Neutrophil (primary cell): ENCODE data around the gene PLEKHG4.

Source experiments
- H3K27ac ChIP-seq: fragments of 200-600 bp; sonication (generic); 2 replicates; pipeline ENCODE4 v1.5.1; 2016; ENCODE audit warnings: mild to moderate bottlenecking, moderate library complexity
- H3K27me3 ChIP-seq: fragments of 200-600 bp; sonication (generic); 2 replicates; pipeline ENCODE4 v1.6.0; 2016; ENCODE audit warnings: mild to moderate bottlenecking
- H3K36me3 ChIP-seq: fragments of 200-600 bp; sonication (generic); 2 replicates; pipeline ENCODE4 v1.5.1; 2017
- H3K4me1 ChIP-seq, 2 experiments: fragments of 200-600 bp in 1 of 2; sonication (generic) in 1 of 2; 1 replicate in 1 of 2; 2 replicates in 1 of 2; pipeline versions ENCODE4 v1.5.1 to v1.6.1; 2013 to 2016; ENCODE audit warnings: low read depth in 1 of 2, low read length in 1 of 2, mild to moderate bottlenecking in 1 of 2, moderate library complexity in 1 of 2; ENCODE audit not compliant: control insufficient read depth in 1 of 2, insufficient read depth in 1 of 2
- H3K4me3 ChIP-seq, 2 experiments: fragments of 200-600 bp in 1 of 2; sonication (generic) in 1 of 2; 1 replicate in 1 of 2; 2 replicates in 1 of 2; pipeline ENCODE4 v1.5.1; 2013 to 2016; ENCODE audit warnings: low read depth in 1 of 2, low read length in 1 of 2, mild to moderate bottlenecking in 1 of 2, moderate library complexity in 1 of 2
- H3K9me3 ChIP-seq: fragments of 200-600 bp; sonication (generic); 2 replicates; pipeline ENCODE4 v1.5.1; 2016
- TF ChIP-seq, protein P1 (sequence below): fragments of 200-600 bp; sonication (generic); IDR thresholded peaks from 2 replicates; pipeline ENCODE4 v1.5.1; 2016; ENCODE audit warnings: antibody characterized with exemption

The PLEKHG4 gene

DNA sequence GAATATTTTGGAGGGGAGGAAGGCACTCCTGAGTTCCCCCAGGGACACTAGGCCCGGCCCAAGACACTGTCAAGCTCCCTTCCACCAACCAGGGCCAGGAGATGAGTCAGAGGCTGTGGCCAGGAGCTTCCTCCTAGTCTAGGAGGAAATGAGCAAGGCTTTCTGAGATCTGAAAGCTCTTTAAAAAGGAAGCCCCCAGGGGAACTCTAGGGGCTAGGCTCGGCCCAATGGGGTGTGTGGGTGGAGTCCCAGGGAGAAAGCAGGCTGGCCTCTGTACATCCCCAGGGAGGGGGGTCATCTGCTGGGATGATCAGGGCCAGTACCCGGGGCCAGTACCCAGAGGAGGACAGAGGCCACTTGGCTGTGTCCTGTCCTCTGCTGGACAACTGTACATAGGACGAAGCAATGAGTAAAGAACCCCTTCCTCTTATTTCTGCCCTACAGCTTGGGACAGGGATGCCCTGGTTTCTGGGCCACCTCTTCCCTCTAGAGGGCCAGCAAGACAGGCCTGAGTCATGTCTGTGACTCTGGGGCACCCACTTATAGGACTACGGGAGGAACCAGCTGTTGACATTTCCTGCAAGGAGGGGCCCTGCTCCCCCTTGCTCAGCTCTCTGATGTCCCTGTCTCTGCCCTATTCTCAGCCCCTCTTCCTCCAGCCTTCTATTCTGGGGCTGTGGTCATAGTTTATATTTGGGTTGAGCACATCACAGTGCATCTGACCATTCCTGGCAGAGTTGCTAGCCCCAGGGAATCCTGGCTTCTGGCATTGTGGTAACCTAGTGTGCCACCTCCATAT lies 34.7 kb upstream of the PLEKHG4 start:
- peaks cover 53 to 63% of the 10 kb centered on the region in 2 experiments for H3K4me1 ChIP-seq
- peak overlapping the region; percentile 99 for H3K27ac ChIP-seq
- TF ChIP-seq, protein P1, sequence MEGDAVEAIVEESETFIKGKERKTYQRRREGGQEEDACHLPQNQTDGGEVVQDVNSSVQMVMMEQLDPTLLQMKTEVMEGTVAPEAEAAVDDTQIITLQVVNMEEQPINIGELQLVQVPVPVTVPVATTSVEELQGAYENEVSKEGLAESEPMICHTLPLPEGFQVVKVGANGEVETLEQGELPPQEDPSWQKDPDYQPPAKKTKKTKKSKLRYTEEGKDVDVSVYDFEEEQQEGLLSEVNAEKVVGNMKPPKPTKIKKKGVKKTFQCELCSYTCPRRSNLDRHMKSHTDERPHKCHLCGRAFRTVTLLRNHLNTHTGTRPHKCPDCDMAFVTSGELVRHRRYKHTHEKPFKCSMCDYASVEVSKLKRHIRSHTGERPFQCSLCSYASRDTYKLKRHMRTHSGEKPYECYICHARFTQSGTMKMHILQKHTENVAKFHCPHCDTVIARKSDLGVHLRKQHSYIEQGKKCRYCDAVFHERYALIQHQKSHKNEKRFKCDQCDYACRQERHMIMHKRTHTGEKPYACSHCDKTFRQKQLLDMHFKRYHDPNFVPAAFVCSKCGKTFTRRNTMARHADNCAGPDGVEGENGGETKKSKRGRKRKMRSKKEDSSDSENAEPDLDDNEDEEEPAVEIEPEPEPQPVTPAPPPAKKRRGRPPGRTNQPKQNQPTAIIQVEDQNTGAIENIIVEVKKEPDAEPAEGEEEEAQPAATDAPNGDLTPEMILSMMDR = peak; percentile 13
- H3K36me3 ChIP-seq = peaks cover 3% of the 10 kb centered on the region
- H3K9me3 ChIP-seq = no peaks in the 10 kb centered on the region
- H3K4me3 ChIP-seq = peak overlapping the region; percentile 82 to 88
- H3K27me3 ChIP-seq = peaks cover 21% of the 10 kb centered on the region

DNA sequence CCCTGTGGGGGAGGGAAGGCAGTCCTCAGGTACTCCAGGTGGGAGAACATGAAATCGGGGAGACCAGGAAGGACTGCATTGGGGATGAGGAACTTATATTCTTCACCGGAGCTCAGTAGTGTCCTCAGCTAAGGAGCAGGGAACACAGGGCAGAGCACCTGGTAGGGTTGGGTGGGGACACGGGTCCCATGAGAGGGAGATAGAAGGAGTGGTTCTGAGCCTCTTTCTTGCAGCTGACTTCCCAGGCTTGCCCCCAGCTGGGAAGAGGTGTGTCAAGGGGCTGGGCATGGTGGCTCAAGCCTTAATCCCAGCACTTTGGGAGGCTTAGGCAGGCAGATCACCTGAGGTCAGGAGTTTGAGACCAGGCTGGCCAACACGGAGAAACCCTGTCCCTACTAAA lies 34.1 kb upstream of the PLEKHG4 start:
- Histone ChIP-seq H3K4me3 (peak overlapping the region; percentile 82 to 88), H3K36me3 (no peaks in the 10 kb centered on the region), H3K9me3 (no peaks in the 10 kb centered on the region), H3K27me3 (peaks cover 27% of the 10 kb centered on the region), H3K4me1 (peaks cover 53 to 63% of the 10 kb centered on the region in 2 experiments), H3K27ac (peak overlapping the region; percentile 99)
- TF ChIP-seq, protein P1 = no peak

DNA sequence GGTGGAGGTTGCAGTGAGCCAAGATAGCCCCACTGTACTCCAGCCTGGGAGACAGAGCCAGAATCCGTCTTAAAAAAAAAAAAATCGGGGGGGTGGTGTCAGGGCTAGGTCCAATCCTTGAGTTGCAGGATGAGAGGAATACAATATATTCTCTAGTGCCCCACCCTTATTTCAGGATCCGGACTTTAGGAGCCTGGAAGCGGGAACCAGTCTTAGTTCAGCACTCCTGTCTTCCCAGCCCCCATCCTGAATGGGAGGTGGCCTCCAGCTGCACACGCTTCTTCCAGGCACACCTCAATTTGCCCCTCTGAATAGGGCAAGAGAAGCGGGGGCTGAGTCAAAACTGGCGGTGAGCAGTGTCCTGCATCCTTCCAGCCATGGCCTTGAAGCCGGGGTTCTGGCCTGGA lies 33.7 kb upstream of the PLEKHG4 start:
- H3K27ac ChIP-seq = peak overlapping the region; percentile 99
- TF ChIP-seq, protein P1 = no peak
- peak overlapping the region; percentile 82 to 88 for H3K4me3 ChIP-seq
- H3K9me3 ChIP-seq = no peaks in the 10 kb centered on the region
- peaks cover 32% of the 10 kb centered on the region for H3K27me3 ChIP-seq
- H3K36me3 ChIP-seq = no peaks in the 10 kb centered on the region
- H3K4me1 ChIP-seq = peaks cover 53 to 63% of the 10 kb centered on the region in 2 experiments

DNA sequence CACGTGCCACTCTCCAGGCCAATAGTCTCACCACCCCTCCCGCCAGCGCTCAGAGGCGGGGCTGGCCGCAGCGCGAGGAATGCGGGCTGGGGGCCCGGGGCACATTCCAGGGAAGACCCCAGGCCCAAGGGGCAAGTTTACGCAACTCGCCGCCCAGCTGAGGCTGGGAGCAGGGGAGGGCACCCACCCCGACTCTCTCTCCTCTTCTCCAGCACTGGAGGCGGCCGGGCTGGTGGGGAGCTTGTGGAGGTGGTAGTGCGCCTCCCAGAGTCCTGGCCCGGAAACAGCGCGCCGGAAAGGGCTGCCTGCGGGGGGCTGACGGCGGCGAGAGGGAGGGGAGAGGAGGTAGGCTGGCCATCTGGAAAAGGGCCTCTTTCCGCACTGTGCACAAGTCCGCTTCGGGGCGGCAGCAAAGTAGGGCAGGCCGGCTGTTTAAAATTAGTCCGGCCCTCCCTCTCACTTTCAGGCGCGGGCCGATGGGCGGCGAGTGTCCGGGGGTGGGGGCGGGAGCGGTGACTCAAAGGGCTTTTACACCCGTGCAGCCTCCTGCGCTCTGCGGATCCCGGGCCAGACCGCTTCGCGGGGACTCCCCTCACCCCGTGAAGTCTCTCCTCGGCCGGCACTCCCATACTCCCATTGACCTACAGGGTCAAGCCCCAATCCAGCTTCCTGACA lies 33.1 kb upstream of the PLEKHG4 start:
- Histone ChIP-seq H3K27ac (peak overlapping the region; percentile 99), H3K4me1 (peaks cover 53 to 63% of the 10 kb centered on the region in 2 experiments), H3K36me3 (no peaks in the 10 kb centered on the region), H3K4me3 (peak overlapping the region; percentile 82 to 88), H3K9me3 (no peaks in the 10 kb centered on the region), H3K27me3 (peaks cover 37% of the 10 kb centered on the region)
- TF ChIP-seq, protein P1 = peak; percentile 16

DNA sequence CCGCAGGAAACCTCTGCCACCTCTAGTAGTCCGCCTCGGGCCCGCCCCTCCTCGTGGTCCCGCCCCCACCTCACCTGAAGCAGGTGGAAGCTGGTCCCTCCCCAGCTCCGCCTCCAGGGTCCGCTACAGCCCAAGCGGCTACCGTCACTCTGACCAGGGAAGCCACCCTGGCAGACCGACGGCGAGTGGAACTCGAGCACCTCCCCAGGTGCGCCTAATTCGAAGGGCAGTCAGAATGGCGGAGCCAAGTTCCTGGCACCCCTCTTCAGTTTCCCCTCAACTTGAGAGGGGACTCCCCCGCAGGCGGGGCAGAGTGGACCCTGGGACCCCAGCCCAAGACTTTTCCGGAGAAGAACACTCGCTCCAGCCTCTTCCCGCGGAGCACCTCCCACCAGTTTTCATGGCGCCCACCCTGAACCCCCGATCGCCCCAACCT lies 32.6 kb upstream of the PLEKHG4 start:
- Histone ChIP-seq H3K36me3 (no peaks in the 10 kb centered on the region), H3K4me1 (peaks cover 53 to 63% of the 10 kb centered on the region in 2 experiments), H3K27ac (peak overlapping the region; percentile 99)

More for the DNA sequence above, 32.6 kb upstream of the PLEKHG4 start:
- Histone ChIP-seq H3K9me3 (no peaks in the 10 kb centered on the region), H3K4me3 (peak overlapping the region; percentile 82 to 88), H3K27me3 (peaks cover 43% of the 10 kb centered on the region)
- TF ChIP-seq, protein P1 = no peak
